ENCODE results near the gene PRKD1.

DNA sequence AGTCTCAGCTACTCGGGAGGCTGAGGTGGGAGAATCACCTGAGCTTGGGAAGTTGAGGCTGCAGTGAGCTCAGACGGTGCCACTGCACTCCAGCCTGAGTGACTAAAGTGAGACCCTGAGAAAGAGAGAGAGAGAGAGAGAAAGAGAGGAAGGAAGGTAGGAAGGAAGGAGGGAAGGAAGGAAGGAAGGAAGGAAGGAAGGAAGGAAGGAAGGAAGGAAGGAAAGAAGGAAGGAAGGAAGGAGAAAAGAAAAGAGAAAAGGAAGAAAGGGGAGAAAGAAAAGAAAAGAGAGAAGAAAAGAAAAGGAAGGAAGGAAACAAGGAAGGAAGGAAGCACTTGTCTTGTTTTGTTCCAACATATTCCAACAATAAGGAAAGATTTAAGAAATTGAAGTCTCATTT, 7.8 kb downstream of the PRKD1 start:
- TF ChIP-seq CTCF (conservative IDR thresholded peaks at IDR 0.05; ENCODE audit: low read length) (no peak), EZH2phosphoT487 (IDR thresholded peaks at IDR 0.05; ENCODE audit: borderline replicate concordance) (no peak)
